GM23338 (cell line): ENCODE data around the gene USP5. TPM values are rescaled to one million over a fixed set of nuclear protein-coding genes. Genes with fewer than 3 reads are reported as not detected.

Experiments used
- ATAC-seq: fragments of 200-7000 bp; cut with Tn5 transposase; 3 replicates; pipeline ENCODE4 v1.9.1; 2020
- DNase-seq: peaks from one replicate; pipeline ENCODE4 v3.0.0-alpha.2; 2015; ENCODE audit warnings: low spot score
- H2AFZ ChIP-seq: fragments of 200-600 bp; sonication (generic); 2 replicates; pipeline ENCODE4 v1.8.0; 2016; ENCODE audit warnings: antibody characterized with exemption, mild to moderate bottlenecking, moderate library complexity
- H3F3A ChIP-seq: fragments of 200-600 bp; sonication (generic); replicated peaks from 2 replicates; pipeline ENCODE4 v1.8.0; 2017; ENCODE audit warnings: antibody characterized with exemption, mixed run types, low read depth
- H3K27ac ChIP-seq: fragments of 200-600 bp; sonication (generic); 2 replicates; pipeline ENCODE4 v1.6.1; 2016; ENCODE audit warnings: low read depth
- H3K27me3 ChIP-seq: fragments of 200-600 bp; sonication (generic); 2 replicates; pipeline ENCODE4 v1.8.0; 2016; ENCODE audit warnings: mild to moderate bottlenecking, mixed run types, moderate library complexity; ENCODE audit not compliant: insufficient read depth
- H3K36me3 ChIP-seq: fragments of 200-600 bp; sonication (generic); 2 replicates; pipeline ENCODE4 v1.8.0; 2016; ENCODE audit warnings: mild to moderate bottlenecking; ENCODE audit not compliant: insufficient read depth
- H3K4me1 ChIP-seq: fragments of 200-600 bp; sonication (generic); 2 replicates; pipeline ENCODE4 v1.8.0; 2016; ENCODE audit warnings: mild to moderate bottlenecking, moderate library complexity; ENCODE audit not compliant: insufficient read depth
- H3K4me2 ChIP-seq: fragments of 200-600 bp; sonication (generic); 2 replicates; pipeline ENCODE4 v1.7.1; 2017; ENCODE audit warnings: mixed run types
- H3K4me3 ChIP-seq: fragments of 200-600 bp; sonication (generic); 2 replicates; pipeline ENCODE4 v1.6.1; 2016; ENCODE audit warnings: mixed run types
- H3K79me2 ChIP-seq: fragments of 200-600 bp; sonication (generic); replicated peaks from 2 replicates; pipeline ENCODE4 v1.8.0; 2017; ENCODE audit warnings: mild to moderate bottlenecking; ENCODE audit not compliant: insufficient read depth
- H3K9me2 ChIP-seq: fragments of 200-600 bp; sonication (generic); 2 replicates; pipeline ENCODE4 v1.8.0; 2017; ENCODE audit not compliant: insufficient read depth
- H4K20me1 ChIP-seq: fragments of 200-600 bp; sonication (generic); replicated peaks from 2 replicates; pipeline ENCODE4 v1.8.0; 2017; ENCODE audit warnings: mild to moderate bottlenecking; ENCODE audit not compliant: insufficient read depth
- H3K27ac Mint-ChIP-seq: 2 replicates; pipeline ENCODE4 v1.8.0; 2020; ENCODE audit warnings: inconsistent platforms, mild to moderate bottlenecking, moderate library complexity, mixed read lengths
- H3K27me3 Mint-ChIP-seq: 3 replicates; pipeline ENCODE4 v1.8.0; 2022; ENCODE audit warnings: low read depth, mild to moderate bottlenecking, moderate library complexity, mixed read lengths, inconsistent platforms; ENCODE audit not compliant: insufficient read depth, poor library complexity
- H3K36me3 Mint-ChIP-seq: 3 replicates; pipeline ENCODE4 v1.8.0; 2021; ENCODE audit warnings: low read depth, mild to moderate bottlenecking, inconsistent platforms, moderate library complexity, mixed read lengths
- H3K4me1 Mint-ChIP-seq: 3 replicates; pipeline ENCODE4 v1.8.0; 2020; ENCODE audit warnings: mild to moderate bottlenecking, inconsistent platforms, mixed read lengths
- H3K4me3 Mint-ChIP-seq: 3 replicates; pipeline ENCODE4 v1.8.0; 2021; ENCODE audit warnings: moderate library complexity, mild to moderate bottlenecking, inconsistent platforms, mixed read lengths
- H3K9me3 Mint-ChIP-seq: 3 replicates; pipeline ENCODE4 v1.8.0; 2020; ENCODE audit warnings: moderate library complexity, mild to moderate bottlenecking, inconsistent platforms, mixed read lengths
- CREB1 ChIP-seq: fragments of 250-450 bp; sonication (Bioruptor Pico); IDR thresholded peaks from 2 replicates; pipeline ENCODE4 v1.5.0; 2020; ENCODE audit warnings: low read depth, mild to moderate bottlenecking, moderate library complexity
- CTCF ChIP-seq, 2 experiments: fragments of 200-600 bp in 1 of 2; sonication (generic) in 1 of 2; conservative IDR thresholded peaks; 2 replicates each; pipeline versions ENCODE4 v1.5.1 to v1.6.1; 2016 to 2017; ENCODE audit warnings: antibody characterized with exemption in 2 of 2, low read depth in 2 of 2, mild to moderate bottlenecking in 2 of 2, moderate library complexity in 1 of 2
- ETS1 ChIP-seq: IDR thresholded peaks from 2 replicates; pipeline ENCODE4 v1.6.1; 2016; ENCODE audit warnings: antibody characterized with exemption
- EZH2 ChIP-seq: fragments of 200-600 bp; sonication (generic); IDR thresholded peaks from one replicate; pipeline ENCODE4 v1.8.0; 2017; ENCODE audit warnings: antibody characterized with exemption, mild to moderate bottlenecking, low read depth; ENCODE audit not compliant: unreplicated experiment
- EZH2phosphoT487 ChIP-seq: fragments of 200-600 bp; sonication (generic); IDR thresholded peaks from one replicate; pipeline ENCODE4 v1.8.1; 2018; ENCODE audit warnings: antibody characterized with exemption; ENCODE audit not compliant: unreplicated experiment
- JUNB ChIP-seq: IDR thresholded peaks from one replicate; pipeline ENCODE4 v1.6.1; 2016; ENCODE audit warnings: antibody characterized with exemption; ENCODE audit not compliant: unreplicated experiment
- NANOG ChIP-seq: IDR thresholded peaks from 2 replicates; pipeline ENCODE4 v1.6.1; 2016; ENCODE audit warnings: antibody characterized with exemption, borderline replicate concordance
- POLR2AphosphoS5 ChIP-seq: IDR thresholded peaks from 2 replicates; pipeline ENCODE4 v1.6.1; 2016; ENCODE audit warnings: antibody characterized with exemption, low read depth
- REST ChIP-seq: IDR thresholded peaks from one replicate; pipeline ENCODE4 v1.6.1; 2018; ENCODE audit warnings: antibody characterized with exemption; ENCODE audit not compliant: unreplicated experiment
- STAT1 ChIP-seq: IDR thresholded peaks from one replicate; pipeline ENCODE4 v1.6.1; 2016; ENCODE audit warnings: antibody characterized with exemption; ENCODE audit not compliant: unreplicated experiment
- ZNF114 ChIP-seq: fragments of 250-450 bp; sonication (Bioruptor Pico); IDR thresholded peaks from 2 replicates; pipeline ENCODE4 v1.5.0; 2020; ENCODE audit warnings: mild to moderate bottlenecking, moderate library complexity
- ZNF331 ChIP-seq: fragments of 250-450 bp; sonication (Bioruptor Pico); IDR thresholded peaks from 2 replicates; pipeline ENCODE4 v1.5.0; 2020; ENCODE audit warnings: low read depth, mild to moderate bottlenecking, moderate library complexity
- ZNF462 ChIP-seq: fragments of 250-450 bp; sonication (Bioruptor Pico); IDR thresholded peaks from 2 replicates; pipeline ENCODE4 v1.5.0; 2020; ENCODE audit warnings: mild to moderate bottlenecking, moderate library complexity
- polyA plus RNA-seq: library from polyadenylated mRNA; unstranded; fragments of >200 nt; fragmentation: Nextera tagmentation; extraction: Ambion mirVana; gene quantifications from 2 replicates; pipeline ENCODE4 v1.2.1, GENCODE V29; 2016
- total RNA-seq: library from RNA; depleted of rRNA; stranded (reverse); fragments of >200 nt; shearing (Covaris generic); gene quantifications from 2 replicates; pipeline ENCODE4 v1.2.3, GENCODE V29; 2014

USP5 gene
- total and polyA plus RNA-seq, 2 experiments from 2014 or later = 35.1 to 109 TPM

GRCh38 chr12:6846316-6846869 is 5.6 kb upstream of the USP5 start:
- no peak overlapping the region for H3K4me3 ChIP-seq
- Mint-ChIP-seq H3K27ac (no peak overlapping the region), H3K36me3 (peaks cover 71% of the 10 kb centered on the region), H3K4me3 (no peak overlapping the region; the same call in 2 of the 3 replicates), H3K9me3 (no peaks in the 10 kb centered on the region), H3K27me3 (peaks cover 25% of the 10 kb centered on the region), H3K4me1 (peaks cover 5% of the 10 kb centered on the region; the same call in 2 of the 3 replicates)
- H3K79me2 ChIP-seq = peaks cover 16% of the 10 kb centered on the region
- H3K27ac ChIP-seq = no peak overlapping the region
- ATAC-seq = no peak
- no peak for TF ChIP-seq EZH2
- TF ChIP-seq ZNF331 = no peak
- TF ChIP-seq NANOG = no peak
- TF ChIP-seq ETS1 = no peak
- TF ChIP-seq EZH2phosphoT487 = no peak
- TF ChIP-seq ZNF462 (CRISPR knock-in tag) = no peak
- TF ChIP-seq POLR2AphosphoS5 = no peak; the same call in 1 of the 2 replicates
- no peak for TF ChIP-seq REST
- TF ChIP-seq STAT1 = no peak
- TF ChIP-seq CTCF (conservative IDR thresholded peaks at IDR 0.05; ENCODE audit: low read depth in 2 of 2) = no peak
- no peak for TF ChIP-seq CREB1
- no peak for TF ChIP-seq ZNF114 (CRISPR knock-in tag)
- no peak for TF ChIP-seq JUNB
- no peaks in the 10 kb centered on the region; the same call in 1 of the 2 replicates for H4K20me1 ChIP-seq
- peaks cover 28% of the 10 kb centered on the region for H3K36me3 ChIP-seq
- H3K4me2 ChIP-seq = no peak overlapping the region
- no peaks in the 10 kb centered on the region for H3K27me3 ChIP-seq
- H3K9me2 ChIP-seq = no peaks in the 10 kb centered on the region
- DNase-seq = no peak
- peaks cover 5% of the 10 kb centered on the region; the same call in 1 of the 2 replicates for H3K4me1 ChIP-seq
- H2AFZ ChIP-seq = no peak overlapping the region
- 0 out of 2 replicates have a peak, but pooled peaks cover 3% of the 10 kb centered on the region for H3F3A ChIP-seq
